Ovary (tissue), 9 donors: ENCODE data around the gene FAT1. TPM values are rescaled to one million over a fixed set of nuclear protein-coding genes. Genes with fewer than 3 reads are reported as not detected.

Experiments
- DNase-seq, 5 donors: peaks; one replicate each; pipeline ENCODE4 v3.0.0-alpha.2; 2019 to 2020
- H3K27ac ChIP-seq, 2 donors: fragments of 200-600 bp; one replicate each; pipeline versions ENCODE4 v1.5.1 to v1.8.0; 2019 to 2022
- H3K27me3 ChIP-seq: fragments of 200-600 bp; one replicate; pipeline ENCODE4 v1.8.0; 2022
- H3K36me3 ChIP-seq: fragments of 200-600 bp; sonication (generic); one replicate; pipeline ENCODE4 v1.5.1; 2019
- H3K4me1 ChIP-seq: one replicate; pipeline ENCODE4 v1.8.1; 2013; ENCODE audit warnings: mild to moderate bottlenecking, moderate library complexity; ENCODE audit not compliant: insufficient read depth
- H3K4me3 ChIP-seq: fragments of 200-600 bp; sonication (generic); one replicate; pipeline ENCODE4 v1.5.1; 2017
- H3K9me3 ChIP-seq, 2 donors: fragments of 200-600 bp in 1 of 2; sonication (generic) in 1 of 2; one replicate each; pipeline versions ENCODE4 v1.5.1 to v1.8.1; 2013 to 2019; ENCODE audit warnings: mild to moderate bottlenecking in 1 of 2, moderate library complexity in 1 of 2
- CTCF ChIP-seq, 3 donors: fragments of 450-650 bp in 2 of 3; fragments of 200-600 bp in 1 of 3; IDR thresholded peaks; one replicate each; pipeline versions ENCODE4 v1.5.1 to v1.8.0; 2016 to 2022; ENCODE audit warnings: antibody characterized with exemption in 3 of 3, mild to moderate bottlenecking in 1 of 3
- EP300 ChIP-seq: sonication (generic); formaldehyde crosslinking; IDR thresholded peaks from one replicate; pipeline ENCODE4 v1.6.1; 2017; ENCODE audit warnings: antibody characterized with exemption
- POLR2A ChIP-seq: fragments of 450-650 bp; IDR thresholded peaks from one replicate; pipeline ENCODE4 v1.6.1; 2017; ENCODE audit warnings: antibody characterized with exemption, mild to moderate bottlenecking, moderate library complexity
- WGBS, 3 donors: extraction: QIAGEN DNeasy Blood & Tissue Kit in 1 of 3; methylation state at CpG; one replicate each; pipeline versions ENCODE4 v1.1.5 to v1.1.7; 2013 to 2017; 5-methylcytosine and 5-hydroxymethylcytosine counted together
- intact Hi-C, 4 donors: fragments of 100-400 bp; cut with DNase I; formaldehyde crosslinking; loops; one replicate each; pipeline versions ENCODE4 v1.11.0 to v1.15.1; 2022 to 2023
- polyA plus RNA-seq, 2 donors: library from polyadenylated mRNA; stranded (reverse); fragments of 200-250 nt in 1 of 2; fragments of 350-450 nt in 1 of 2; fragmentation: Illumina TruSeq in 1 of 2; extraction: RNeasy Lipid Tissue Mini Kit (QIAGEN cat#74804) in 1 of 2; gene quantifications; one replicate each; pipeline ENCODE4 v1.2.3, GENCODE V29; 2013 to 2014
- total RNA-seq, 7 donors: library from RNA; depleted of rRNA in 2 of 7; stranded (reverse); fragments of >200 nt in 2 of 7; fragmentation: NEBNext Ultra II Directional in 3 of 7; extraction: Animal tissue kit (Norgen Biotek cat#: 25700) in 3 of 7; gene quantifications; one replicate each; pipeline versions ENCODE4 v1.1.0 to v1.2.4, GENCODE V29; 2016 to 2023
- donor health status: DM: no; HTN: no; CAD: no; lungs with moderate emphysema.
- donor health status: DM: no; HTN: no; CAD: no.
- donor health status: Bipolar disorder and iron deficiency.
- donor health status: DM: yes; HTN: yes; CAD: no.
- donor health status: DM: no; HTN: no; CAD: no.
- donor health status: DM: yes; HTN: yes; CAD: no.

The FAT1 gene
- total and polyA plus RNA-seq, 9 donors, result 20.5 to 78.6 (median 46.6) TPM

GRCh38 chr4:186699298-186699697 lies 24.4 kb downstream of the FAT1 start:
- DNase-seq, result no peak
- no peaks in the 10 kb centered on the region for H3K27me3 ChIP-seq
- intact Hi-C loops, result no loop called here
- no peak overlapping the region for H3K27ac ChIP-seq
- peaks cover 9% of the 10 kb centered on the region for H3K4me1 ChIP-seq
- no peak overlapping the region for H3K4me3 ChIP-seq
- H3K9me3 ChIP-seq, result no peaks in the 10 kb centered on the region
- 68 to 71% (median 68%) methylated on average over 5 of the region's 5 CpGs for WGBS, 3 donors
- TF ChIP-seq CTCF (IDR thresholded peaks at IDR 0.05), result no peak
- TF ChIP-seq POLR2A, result no peak
- TF ChIP-seq EP300, result no peak
- H3K36me3 ChIP-seq, result no peaks in the 10 kb centered on the region

- intact Hi-C loops, result no loop called here
- H3K27me3 ChIP-seq, result no peaks in the 10 kb centered on the region
- H3K27ac ChIP-seq, result no peak overlapping the region
- TF ChIP-seq POLR2A (no peak), EP300 (no peak), CTCF (IDR thresholded peaks at IDR 0.05) (no peak)
- no peak for DNase-seq
- H3K4me3 ChIP-seq, result no peak overlapping the region
- peaks cover 8% of the 10 kb centered on the region for H3K4me1 ChIP-seq
- no peaks in the 10 kb centered on the region for H3K9me3 ChIP-seq
- WGBS, 3 donors, result 96% methylated on average over 17 of the region's 17 CpGs
- H3K36me3 ChIP-seq, result no peaks in the 10 kb centered on the region
Measured at GRCh38 chr4:186698525-186698924, 25.1 kb downstream of the FAT1 start.

- Histone ChIP-seq H3K27ac (no peak overlapping the region), H3K36me3 (no peaks in the 10 kb centered on the region), H3K4me1 (peaks cover 8% of the 10 kb centered on the region), H3K4me3 (no peak overlapping the region), H3K27me3 (no peaks in the 10 kb centered on the region), H3K9me3 (no peaks in the 10 kb centered on the region)
- DNase-seq, result no peak
- no peak for TF ChIP-seq EP300
- no peak for TF ChIP-seq CTCF (IDR thresholded peaks at IDR 0.05)
- no peak for TF ChIP-seq POLR2A
- intact Hi-C loops, result no loop called here
- WGBS, 3 donors, result 85 to 95% (median 94%) methylated on average over 12 of the region's 12 CpGs
Measured at GRCh38 chr4:186698028-186698427, 25.6 kb downstream of the FAT1 start.

GRCh38 chr4:186695392-186695791 lies 28.3 kb downstream of the FAT1 start:
- TF ChIP-seq CTCF (IDR thresholded peaks at IDR 0.05) (no peak), EP300 (no peak), POLR2A (no peak)
- no peak overlapping the region for H3K27ac ChIP-seq
- no peaks in the 10 kb centered on the region for H3K27me3 ChIP-seq
- H3K9me3 ChIP-seq, result no peaks in the 10 kb centered on the region
- peaks cover 3% of the 10 kb centered on the region for H3K4me1 ChIP-seq
- no peaks in the 10 kb centered on the region for H3K36me3 ChIP-seq
- intact Hi-C loops, result no loop called here
- DNase-seq, result no peak
- 86 to 89% (median 87%) methylated on average over 4 of the region's 4 CpGs for WGBS, 3 donors
- no peak overlapping the region for H3K4me3 ChIP-seq

GRCh38 chr4:186693894-186694293 lies 29.8 kb downstream of the FAT1 start:
- no peaks in the 10 kb centered on the region for H3K9me3 ChIP-seq
- no peaks in the 10 kb centered on the region for H3K27me3 ChIP-seq
- H3K36me3 ChIP-seq, result no peaks in the 10 kb centered on the region
- intact Hi-C loops, result no loop called here
- WGBS, 3 donors, result 89 to 97% (median 89%) methylated on average over 3 of the region's 3 CpGs
- no peak overlapping the region for H3K4me3 ChIP-seq
- DNase-seq, result no peak
- peaks cover 3% of the 10 kb centered on the region for H3K4me1 ChIP-seq
- TF ChIP-seq CTCF (IDR thresholded peaks at IDR 0.05), result no peak
- TF ChIP-seq EP300, result no peak
- TF ChIP-seq POLR2A, result no peak
- H3K27ac ChIP-seq, result no peak overlapping the region
